ENCODE measurements around the gene ARID2. TPM values are rescaled to one million over a fixed set of nuclear protein-coding genes. Genes with fewer than 3 reads are reported as not detected.

Gene ARID2
- total RNA-seq, 1 experiment from 2014 or later: 15.4 TPM

DNA sequence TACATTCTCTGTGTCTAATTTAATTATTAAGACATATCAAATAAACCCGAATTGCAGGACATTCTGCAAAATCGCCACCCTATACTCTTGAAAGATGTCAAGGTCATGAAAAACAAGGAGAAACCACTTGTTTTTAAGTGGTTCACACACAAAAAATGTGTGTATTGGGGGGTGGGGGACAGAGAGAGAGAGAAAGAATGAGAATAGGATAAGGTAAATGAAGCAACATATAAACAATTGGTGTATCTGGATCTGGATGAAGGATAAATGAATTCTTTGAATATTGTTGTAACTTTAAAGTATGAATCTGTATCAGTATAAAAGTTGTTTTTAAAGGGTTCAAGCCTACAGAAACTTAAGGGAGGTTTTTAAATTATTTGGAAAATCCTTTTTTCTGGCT is 72.1 kb downstream of the ARID2 start:
- H3K9ac ChIP-seq (ENCODE audit: low read length): no peak overlapping the region
- no peak overlapping the region for H3K4me2 ChIP-seq (ENCODE audit: low read length)
- no peak overlapping the region for H3K4me3 ChIP-seq (ENCODE audit: low read length)
- POLR2A ChIA-PET (ENCODE audit: unreplicated experiment): no interaction called here
- H3K9me2 ChIP-seq (replicated peaks; ENCODE audit: low read length): no peaks in the 10 kb centered on the region
- no peak overlapping the region for H2AFZ ChIP-seq (ENCODE audit: low read length)
- H3K27ac ChIP-seq (ENCODE audit: low read length): no peak overlapping the region
- no TSS peak for BruUV-seq (replicated peaks)
- H3K4me1 ChIP-seq (ENCODE audit: insufficient read depth, low read length): no peaks in the 10 kb centered on the region
- no peaks in the 10 kb centered on the region for H3K9me3 ChIP-seq (ENCODE audit: low read length)
- intact Hi-C loops (cut with micrococcal nuclease): no loop called here
- no peaks in the 10 kb centered on the region for H3F3A ChIP-seq (ENCODE audit: low read length, unreplicated experiment)
- DNase-seq: no peak
- no peaks in the 10 kb centered on the region for H3K79me2 ChIP-seq (ENCODE audit: low read length)
- CTCF ChIA-PET: no interaction called here
- H4K20me1 ChIP-seq (ENCODE audit: low read length): no peaks in the 10 kb centered on the region
- H3K27me3 ChIP-seq (ENCODE audit: low read length): no peaks in the 10 kb centered on the region
- H3K36me3 ChIP-seq (ENCODE audit: low read depth, low read length): 0 out of 2 replicates have a peak, but pooled peaks cover 3% of the 10 kb centered on the region
- no peak for ATAC-seq
- TF ChIP-seq EZH2 (IDR thresholded peaks at IDR 0.05; ENCODE audit: low read length, unreplicated experiment): no peak
- no peak for TF ChIP-seq EZH2phosphoT487 (IDR thresholded peaks at IDR 0.05; ENCODE audit: borderline replicate concordance, low read length)
- TF ChIP-seq, protein P1, sequence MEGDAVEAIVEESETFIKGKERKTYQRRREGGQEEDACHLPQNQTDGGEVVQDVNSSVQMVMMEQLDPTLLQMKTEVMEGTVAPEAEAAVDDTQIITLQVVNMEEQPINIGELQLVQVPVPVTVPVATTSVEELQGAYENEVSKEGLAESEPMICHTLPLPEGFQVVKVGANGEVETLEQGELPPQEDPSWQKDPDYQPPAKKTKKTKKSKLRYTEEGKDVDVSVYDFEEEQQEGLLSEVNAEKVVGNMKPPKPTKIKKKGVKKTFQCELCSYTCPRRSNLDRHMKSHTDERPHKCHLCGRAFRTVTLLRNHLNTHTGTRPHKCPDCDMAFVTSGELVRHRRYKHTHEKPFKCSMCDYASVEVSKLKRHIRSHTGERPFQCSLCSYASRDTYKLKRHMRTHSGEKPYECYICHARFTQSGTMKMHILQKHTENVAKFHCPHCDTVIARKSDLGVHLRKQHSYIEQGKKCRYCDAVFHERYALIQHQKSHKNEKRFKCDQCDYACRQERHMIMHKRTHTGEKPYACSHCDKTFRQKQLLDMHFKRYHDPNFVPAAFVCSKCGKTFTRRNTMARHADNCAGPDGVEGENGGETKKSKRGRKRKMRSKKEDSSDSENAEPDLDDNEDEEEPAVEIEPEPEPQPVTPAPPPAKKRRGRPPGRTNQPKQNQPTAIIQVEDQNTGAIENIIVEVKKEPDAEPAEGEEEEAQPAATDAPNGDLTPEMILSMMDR (conservative IDR thresholded peaks at IDR 0.05; ENCODE audit: low read depth, low read length): no peak

DNA sequence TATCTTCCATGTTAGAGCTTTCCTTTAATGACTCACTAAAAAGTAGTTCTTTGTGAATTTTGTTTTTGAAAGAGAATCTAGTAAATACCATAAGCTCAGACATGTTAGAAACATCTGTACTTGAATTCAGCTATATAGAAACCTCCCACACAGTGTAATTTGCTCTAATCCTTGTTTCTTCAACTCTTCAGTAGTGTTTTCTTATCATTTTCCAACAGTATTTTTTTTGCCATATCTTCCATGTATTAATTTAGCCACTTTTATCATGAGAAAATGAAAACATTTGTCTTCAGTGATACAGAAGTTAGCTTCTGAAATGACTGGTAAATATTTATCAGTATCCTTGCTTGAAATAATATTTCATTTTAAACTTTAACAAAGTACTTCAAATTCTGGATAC is 73.6 kb downstream of the ARID2 start:
- no peak for ATAC-seq
- TF ChIP-seq EZH2 (IDR thresholded peaks at IDR 0.05; ENCODE audit: low read length, unreplicated experiment) (no peak), EZH2phosphoT487 (IDR thresholded peaks at IDR 0.05; ENCODE audit: borderline replicate concordance, low read length) (no peak)
- TF ChIP-seq, protein P1 (conservative IDR thresholded peaks at IDR 0.05; ENCODE audit: low read depth, low read length): no peak
- no peak overlapping the region for H3K27ac ChIP-seq (ENCODE audit: low read length)
- H3K36me3 ChIP-seq (ENCODE audit: low read depth, low read length): 0 out of 2 replicates have a peak, but pooled peaks cover 3% of the 10 kb centered on the region
- no peaks in the 10 kb centered on the region for H3K79me2 ChIP-seq (ENCODE audit: low read length)
- no TSS peak for BruUV-seq (replicated peaks)
- no peaks in the 10 kb centered on the region for H3K4me1 ChIP-seq (ENCODE audit: insufficient read depth, low read length)
- ChIA-PET CTCF (no interaction called here), POLR2A (ENCODE audit: unreplicated experiment) (no interaction called here)
- H3K9me2 ChIP-seq (replicated peaks; ENCODE audit: low read length): no peaks in the 10 kb centered on the region
- no peaks in the 10 kb centered on the region for H3K27me3 ChIP-seq (ENCODE audit: low read length)
- H3K9me3 ChIP-seq (ENCODE audit: low read length): no peaks in the 10 kb centered on the region
- no peak for DNase-seq
- H4K20me1 ChIP-seq (ENCODE audit: low read length): no peaks in the 10 kb centered on the region
- H3K9ac ChIP-seq (ENCODE audit: low read length): no peak overlapping the region
- H2AFZ ChIP-seq (ENCODE audit: low read length): no peak overlapping the region
- intact Hi-C loops (cut with micrococcal nuclease): no loop called here
- no peak overlapping the region for H3K4me2 ChIP-seq (ENCODE audit: low read length)
- no peak overlapping the region for H3K4me3 ChIP-seq (ENCODE audit: low read length)
- no peaks in the 10 kb centered on the region for H3F3A ChIP-seq (ENCODE audit: low read length, unreplicated experiment)

DNA sequence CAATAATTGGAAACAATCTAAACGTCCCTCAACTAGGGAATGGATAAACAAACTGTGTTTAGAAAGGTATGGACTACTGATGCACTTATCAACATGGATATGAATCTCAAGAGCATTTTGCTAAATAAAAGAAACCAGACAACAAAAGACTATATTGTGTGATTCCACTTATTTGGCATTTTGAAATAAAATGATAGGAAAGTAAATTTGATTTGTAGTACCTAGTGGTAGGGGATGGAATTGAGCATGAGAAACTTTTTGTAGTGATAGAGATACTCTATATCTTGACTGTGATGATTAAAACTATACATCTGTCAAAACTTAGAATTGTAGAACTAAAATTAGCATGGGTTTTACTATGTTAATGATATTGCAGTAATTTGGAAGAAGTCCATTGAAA is 87.1 kb downstream of the ARID2 start:
- Histone ChIP-seq H3K79me2 (ENCODE audit: low read length) (no peaks in the 10 kb centered on the region), H3K9ac (ENCODE audit: low read length) (no peak overlapping the region), H3K36me3 (ENCODE audit: low read depth, low read length) (peaks cover 4% of the 10 kb centered on the region; the same call in 1 of the 2 replicates), H3K9me2 (replicated peaks; ENCODE audit: low read length) (no peaks in the 10 kb centered on the region), H3K4me1 (ENCODE audit: insufficient read depth, low read length) (no peaks in the 10 kb centered on the region), H3K27ac (ENCODE audit: low read length) (no peak overlapping the region), H3K27me3 (ENCODE audit: low read length) (no peaks in the 10 kb centered on the region), H3K4me2 (ENCODE audit: low read length) (no peak overlapping the region), H4K20me1 (ENCODE audit: low read length) (no peaks in the 10 kb centered on the region), H3K4me3 (ENCODE audit: low read length) (no peak overlapping the region), H3K9me3 (ENCODE audit: low read length) (no peaks in the 10 kb centered on the region), H3F3A (ENCODE audit: low read length, unreplicated experiment) (no peaks in the 10 kb centered on the region), H2AFZ (ENCODE audit: low read length) (no peak overlapping the region)
- TF ChIP-seq EZH2 (IDR thresholded peaks at IDR 0.05; ENCODE audit: low read length, unreplicated experiment) (no peak), EZH2phosphoT487 (IDR thresholded peaks at IDR 0.05; ENCODE audit: borderline replicate concordance, low read length) (no peak)
- TF ChIP-seq, protein P1 (conservative IDR thresholded peaks at IDR 0.05; ENCODE audit: low read depth, low read length): peak; percentile 26; the same call in 1 of the 2 replicates
- DNase-seq (no peak), ATAC-seq (no peak)
- BruUV-seq (replicated peaks): no TSS peak
- intact Hi-C loops (cut with micrococcal nuclease): no loop called here
- CTCF ChIA-PET: no interaction called here
- POLR2A ChIA-PET (ENCODE audit: unreplicated experiment): no interaction called here

All from PC-3 (cell line).